Mammary epithelial cell (primary cell): ENCODE measurements around the gene UBE2S.
A peak's percentile ranks its signal among the peaks of the same experiment; 100 is the strongest.

Source experiments
- EZH2 ChIP-seq: IDR thresholded peaks from 2 replicates; pipeline ENCODE4 v1.6.1; 2012; ENCODE audit warnings: low read length, inconsistent platforms, borderline replicate concordance
- TF ChIP-seq, protein P1 (sequence below), 2 donors: IDR thresholded peaks in 1 of 2; conservative IDR thresholded peaks in 1 of 2; 2 replicates each; pipeline ENCODE4 v1.5.1; 2011 to 2012; ENCODE audit warnings: inconsistent platforms in 2 of 2, low read length in 2 of 2, mild to moderate bottlenecking in 2 of 2, control low read depth in 1 of 2, low read depth in 1 of 2; ENCODE audit not compliant: insufficient read depth in 1 of 2; ENCODE audit errors: extremely low read depth in 1 of 2

DNA sequence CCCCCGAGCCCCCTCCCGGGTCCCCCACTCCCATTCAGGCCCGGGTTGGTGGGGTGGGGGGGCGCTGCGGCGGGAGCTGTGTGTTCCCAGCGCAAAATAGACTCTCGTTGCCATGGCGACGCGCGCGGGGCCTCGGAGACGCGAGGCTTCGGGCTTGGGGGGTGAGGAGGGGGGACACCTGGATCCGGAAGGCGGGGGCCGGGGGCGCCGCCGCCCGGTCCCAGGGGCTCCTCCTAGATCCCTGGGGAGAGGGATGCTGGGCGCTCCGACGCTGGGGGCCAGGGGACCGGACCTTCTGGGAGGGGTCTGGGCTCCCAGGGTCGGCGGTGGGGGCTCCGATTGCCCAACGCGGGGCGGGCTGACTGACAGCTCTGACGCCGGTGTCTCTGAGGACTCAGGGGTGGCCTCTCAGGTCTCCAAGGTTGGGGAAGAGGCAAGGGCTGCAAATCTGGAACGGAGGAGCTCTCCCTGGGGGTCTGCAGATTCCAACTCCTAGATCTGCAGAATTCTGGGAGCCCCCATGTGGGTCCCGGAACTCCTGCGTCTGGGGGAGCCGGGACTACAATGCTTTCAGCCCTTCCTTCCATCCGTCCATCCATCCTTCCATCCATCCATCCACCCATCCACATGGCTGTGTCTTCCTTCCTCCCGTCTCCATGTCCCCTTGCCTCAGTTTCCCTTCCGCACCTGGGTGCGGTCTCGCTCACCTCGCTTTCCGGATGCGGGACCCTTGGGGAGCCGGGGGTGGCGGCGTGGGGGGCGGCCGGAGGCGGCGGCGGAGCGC, 44.6 kb upstream of the UBE2S start:
- TF ChIP-seq, protein P1, sequence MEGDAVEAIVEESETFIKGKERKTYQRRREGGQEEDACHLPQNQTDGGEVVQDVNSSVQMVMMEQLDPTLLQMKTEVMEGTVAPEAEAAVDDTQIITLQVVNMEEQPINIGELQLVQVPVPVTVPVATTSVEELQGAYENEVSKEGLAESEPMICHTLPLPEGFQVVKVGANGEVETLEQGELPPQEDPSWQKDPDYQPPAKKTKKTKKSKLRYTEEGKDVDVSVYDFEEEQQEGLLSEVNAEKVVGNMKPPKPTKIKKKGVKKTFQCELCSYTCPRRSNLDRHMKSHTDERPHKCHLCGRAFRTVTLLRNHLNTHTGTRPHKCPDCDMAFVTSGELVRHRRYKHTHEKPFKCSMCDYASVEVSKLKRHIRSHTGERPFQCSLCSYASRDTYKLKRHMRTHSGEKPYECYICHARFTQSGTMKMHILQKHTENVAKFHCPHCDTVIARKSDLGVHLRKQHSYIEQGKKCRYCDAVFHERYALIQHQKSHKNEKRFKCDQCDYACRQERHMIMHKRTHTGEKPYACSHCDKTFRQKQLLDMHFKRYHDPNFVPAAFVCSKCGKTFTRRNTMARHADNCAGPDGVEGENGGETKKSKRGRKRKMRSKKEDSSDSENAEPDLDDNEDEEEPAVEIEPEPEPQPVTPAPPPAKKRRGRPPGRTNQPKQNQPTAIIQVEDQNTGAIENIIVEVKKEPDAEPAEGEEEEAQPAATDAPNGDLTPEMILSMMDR (conservative IDR thresholded peaks at IDR 0.05 in 1 of 2, IDR thresholded peaks at IDR 0.05 in 1 of 2; ENCODE audit: extremely low read depth in 1 of 2, insufficient read depth in 1 of 2, low read depth in 1 of 2, low read length in 2 of 2): no peak
- TF ChIP-seq EZH2: peak; percentile 71
